ENCODE results near the gene PTPN3.
"Not testable (repeated sequence)": the region's sequence is repeated elsewhere in the genome, so short reads cannot be mapped to it uniquely, and the experiment has no call there.

PTPN3 gene

DNA sequence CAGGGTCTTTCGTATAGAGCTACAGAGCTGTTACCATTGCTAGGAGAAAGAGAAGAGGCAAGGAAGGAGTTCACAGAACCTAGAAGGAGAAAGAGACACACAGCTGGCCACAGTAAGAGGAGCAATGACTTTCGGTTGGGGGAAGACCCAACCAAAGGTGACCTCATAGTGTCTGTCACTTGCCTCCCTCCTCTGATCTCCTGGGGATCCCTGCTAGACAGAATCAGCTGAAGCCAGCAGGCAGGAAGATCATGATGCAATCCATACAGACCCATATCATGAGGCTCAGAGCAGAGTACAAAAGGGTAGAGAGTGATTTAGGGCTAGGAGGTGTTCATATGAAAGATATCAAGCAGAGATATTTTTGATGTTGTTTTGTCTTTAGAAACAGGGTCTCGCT lies 151.2 kb downstream of the PTPN3 start:
- DNase-seq (ENCODE audit: low read depth) = no peak

DNA sequence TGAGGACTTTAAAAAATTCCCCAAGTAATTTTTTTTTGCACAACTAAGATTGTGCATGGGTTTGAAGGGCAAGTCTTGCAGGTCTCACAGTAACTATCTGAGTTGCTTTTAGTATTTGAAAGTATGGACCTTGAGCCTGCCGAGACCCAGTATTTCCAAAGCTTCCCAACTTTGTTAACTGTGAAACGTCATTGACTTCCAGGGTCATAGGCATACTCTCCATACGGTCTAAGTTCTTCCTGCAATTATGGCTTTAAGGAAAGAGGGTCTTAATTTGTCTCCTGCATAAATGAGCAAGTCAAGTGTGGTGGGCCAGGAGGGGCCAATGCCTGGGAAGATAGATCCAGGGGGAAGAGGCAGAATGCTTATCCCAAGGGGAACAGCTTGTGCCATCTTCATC lies 153.2 kb downstream of the PTPN3 start:
- DNase-seq (ENCODE audit: low read depth) = no peak

DNA sequence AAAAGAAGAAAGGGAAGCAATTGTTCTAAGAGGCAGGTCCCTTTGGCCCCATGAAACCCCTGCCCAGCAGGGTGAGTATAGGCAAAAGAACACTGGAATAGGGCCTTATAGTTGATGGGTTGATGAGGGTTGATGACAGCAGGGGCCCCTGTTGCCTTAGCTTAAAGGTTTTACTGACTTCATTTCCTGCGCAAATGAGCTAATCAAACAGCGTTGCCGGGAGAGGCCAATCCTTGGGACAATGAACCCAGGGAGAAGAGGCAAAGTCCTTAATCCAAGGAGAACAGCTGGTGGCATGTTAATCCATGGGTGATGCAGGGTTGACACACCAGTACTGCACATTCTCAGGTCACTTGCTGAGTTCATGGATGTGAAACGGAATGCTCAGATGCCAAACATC lies 155.2 kb downstream of the PTPN3 start:
- no peak for DNase-seq (ENCODE audit: low read depth)

DNA sequence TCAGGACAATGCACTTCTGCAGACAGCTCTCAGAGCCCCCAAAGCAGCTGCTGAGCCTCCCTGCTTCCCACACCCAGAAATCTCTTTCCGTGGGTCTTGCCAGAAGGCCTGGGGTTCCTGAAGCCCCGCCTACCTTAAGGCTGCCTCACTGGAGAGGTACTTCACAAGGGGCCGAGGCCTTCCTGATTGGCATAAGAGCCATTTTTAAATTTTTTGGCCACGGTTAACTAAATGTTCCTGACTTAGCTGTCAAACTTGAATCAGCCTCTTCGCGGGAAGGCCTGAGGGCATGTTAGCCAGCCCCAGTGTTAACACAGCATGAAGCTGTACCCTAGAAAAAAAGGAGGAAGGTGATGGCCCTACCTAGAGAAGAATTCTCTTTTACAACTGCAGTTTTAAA lies 156.5 kb downstream of the PTPN3 start:
- DNase-seq (ENCODE audit: low read depth) = no peak

DNA sequence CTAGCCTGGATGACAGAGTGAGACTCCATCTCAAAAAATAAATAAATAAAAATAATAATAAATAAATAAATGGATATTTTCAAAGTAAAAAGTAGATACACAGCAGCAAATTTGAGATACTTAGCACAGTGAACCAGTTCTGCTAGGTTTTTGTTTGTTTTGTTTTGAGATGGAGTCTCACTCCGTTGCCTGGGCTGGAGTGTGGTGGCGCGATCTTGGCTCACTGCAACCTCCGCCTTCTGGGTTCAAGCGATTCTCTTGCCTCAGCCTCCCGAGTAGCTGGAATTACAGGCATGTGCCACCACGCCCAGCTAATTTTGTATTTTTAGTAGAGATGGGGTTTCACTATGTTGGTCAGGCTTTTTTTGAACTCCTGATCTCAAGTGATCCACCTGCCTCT lies 157.1 kb downstream of the PTPN3 start:
- not testable (repeated sequence) for DNase-seq (ENCODE audit: low read depth)

DNA sequence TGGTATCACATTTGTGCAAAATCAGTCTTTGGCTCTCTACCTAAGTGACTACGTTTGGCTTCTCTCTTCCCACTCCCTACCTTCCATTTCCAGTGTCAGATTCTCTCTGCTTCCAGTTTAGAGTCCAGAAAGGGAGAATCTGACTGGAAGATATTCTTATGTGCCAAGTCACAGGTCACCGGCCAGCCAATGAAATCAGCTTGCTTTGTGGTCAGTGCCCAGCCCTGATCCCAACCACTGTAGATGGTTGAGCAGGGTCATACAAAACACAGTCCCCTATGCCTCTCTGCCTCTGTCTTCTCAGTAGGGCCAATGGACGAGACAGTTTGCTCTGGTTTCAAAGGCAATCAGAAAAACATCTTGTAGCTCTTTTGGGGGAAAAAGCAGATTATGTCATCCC lies 161.7 kb downstream of the PTPN3 start:
- DNase-seq (ENCODE audit: low read depth) = no peak

DNA sequence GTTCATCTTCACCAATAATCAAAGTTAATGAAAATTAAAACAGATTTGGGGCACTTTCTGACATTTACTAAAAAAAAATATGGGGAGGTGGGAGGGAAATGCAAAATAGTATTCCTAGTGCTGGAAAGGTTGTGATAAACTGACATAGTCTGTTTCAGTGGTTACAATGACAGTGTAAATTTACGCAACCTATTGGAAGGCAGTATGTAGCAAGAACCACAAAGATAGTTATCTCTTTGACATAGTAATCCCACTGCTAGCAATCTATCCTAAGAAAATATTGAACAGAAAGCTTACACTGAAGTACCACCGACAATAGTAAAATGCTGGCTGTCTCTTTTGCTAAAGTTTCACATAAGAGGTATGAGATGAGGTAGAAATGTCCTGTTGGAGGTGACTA lies 162.2 kb downstream of the PTPN3 start:
- no peak for DNase-seq (ENCODE audit: low read depth)

DNA sequence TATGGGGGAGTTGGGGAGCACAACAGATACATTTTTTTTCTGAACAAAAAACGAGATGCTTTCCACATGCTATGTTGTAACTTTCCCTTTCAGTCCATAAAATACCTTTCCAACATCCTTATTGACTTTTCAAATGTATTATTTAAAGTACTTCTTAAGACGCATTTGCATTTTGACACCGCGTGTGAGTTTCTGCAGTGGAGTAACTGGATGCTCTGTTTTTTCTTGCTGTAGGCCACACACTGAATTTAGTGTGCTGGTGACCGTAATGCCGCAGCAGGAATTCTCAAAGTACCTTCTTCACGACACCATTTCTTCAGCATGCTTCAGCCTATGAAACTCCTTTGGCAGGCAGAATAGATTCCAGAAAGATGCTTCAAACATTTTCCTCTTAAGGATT lies 163.0 kb downstream of the PTPN3 start:
- DNase-seq (ENCODE audit: low read depth) = no peak

DNA sequence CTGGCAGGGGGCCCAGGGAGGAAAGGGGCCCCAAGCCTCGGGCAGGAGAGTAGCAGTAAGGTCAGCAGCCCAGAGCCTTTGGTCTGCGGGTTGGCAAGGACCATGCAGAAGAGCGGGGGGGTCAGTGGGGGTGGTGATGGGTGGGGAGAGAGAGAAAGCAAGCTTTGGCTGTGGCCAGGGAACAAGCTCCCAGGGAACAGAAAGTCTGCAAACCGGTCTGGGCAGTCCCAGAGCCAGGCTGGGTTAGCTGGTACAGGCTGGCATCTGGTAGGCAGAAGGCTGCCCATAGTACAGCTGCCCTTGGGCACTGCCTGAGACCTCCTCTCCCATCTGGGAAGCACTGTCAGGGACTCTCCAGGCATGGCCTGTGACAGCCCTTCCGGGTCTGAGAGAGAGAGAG lies 166.8 kb downstream of the PTPN3 start:
- no peak for DNase-seq (ENCODE audit: low read depth)

DNA sequence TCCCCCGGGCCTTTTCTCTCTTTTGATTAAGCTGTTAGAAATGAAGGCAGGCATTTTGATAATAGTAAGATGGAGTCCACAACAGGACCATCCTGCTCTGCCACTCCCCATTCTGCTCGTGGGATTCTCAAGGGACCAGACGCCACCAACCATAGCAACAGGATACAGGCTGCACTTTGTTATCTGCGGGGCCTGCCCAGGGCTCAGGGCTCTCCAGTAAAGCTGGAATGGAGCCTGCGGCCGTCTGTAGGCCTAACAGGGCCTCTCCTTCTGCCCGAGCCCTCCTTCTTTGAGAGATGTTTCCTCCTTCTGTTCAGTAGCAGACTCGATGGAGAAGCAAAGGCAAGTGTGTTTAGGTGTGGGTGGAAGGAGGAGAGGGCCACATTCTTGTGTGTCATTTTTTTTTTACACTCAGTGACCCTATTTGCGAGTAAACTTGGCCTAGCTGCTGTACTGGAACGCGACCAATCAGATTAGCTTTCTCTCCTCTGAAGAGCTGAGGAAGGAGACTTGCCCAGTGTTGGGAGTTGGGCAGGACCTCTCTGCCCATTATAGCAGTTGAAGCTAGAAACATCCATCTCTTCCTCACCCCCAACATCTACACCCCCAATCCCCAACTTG lies 168.4 kb downstream of the PTPN3 start:
- no peak for DNase-seq (ENCODE audit: low read depth)

DNA sequence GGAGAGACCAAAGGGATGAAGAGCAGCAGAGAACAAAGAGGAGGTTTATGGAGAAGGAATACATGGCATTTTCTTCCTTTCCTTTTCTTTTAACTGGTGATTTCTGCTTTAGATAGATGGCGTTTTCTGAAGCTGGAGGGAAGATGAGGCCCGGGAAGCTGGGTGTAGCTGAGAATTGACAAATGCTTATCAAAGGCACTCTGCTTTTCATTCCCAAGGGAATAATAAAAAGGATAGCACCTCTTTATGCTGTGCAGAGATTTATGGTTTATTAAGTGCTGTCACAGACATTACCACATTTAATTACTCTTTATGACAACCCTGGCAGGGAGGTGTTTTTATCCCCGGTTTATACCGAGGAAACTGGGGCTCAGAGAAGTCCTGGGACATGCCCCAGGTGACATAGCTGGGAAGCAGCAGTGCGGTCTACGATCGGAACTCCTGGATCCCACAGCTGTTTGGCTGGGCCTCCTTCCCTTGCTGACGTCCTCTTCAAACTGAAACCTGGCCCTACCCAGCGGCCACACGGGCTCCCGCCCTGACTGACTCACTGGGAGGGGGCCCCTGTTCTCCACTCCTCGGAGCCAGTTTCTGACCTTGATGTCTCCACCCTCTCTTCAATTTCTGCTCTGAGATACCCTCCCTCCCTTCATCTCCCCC lies 169.0 kb downstream of the PTPN3 start:
- DNase-seq (ENCODE audit: low read depth) = peak; percentile 64
